HEK293 (cell line): ENCODE data around the gene KCNK18.

Experiments
- ATF2 ChIP-seq: fragments of 450-650 bp; formaldehyde crosslinking; IDR thresholded peaks from 2 replicates; pipeline ENCODE4 v1.5.1; 2016; ENCODE audit warnings: missing biosample characterization, missing genetic modification characterization, low read depth
- GLI4 ChIP-seq: fragments of 450-650 bp; formaldehyde crosslinking; IDR thresholded peaks from 2 replicates; pipeline ENCODE4 v1.5.1; 2016; ENCODE audit warnings: missing biosample characterization, missing genetic modification characterization
- HOXC10 ChIP-seq: sonication (generic); formaldehyde crosslinking; IDR thresholded peaks from 2 replicates; pipeline ENCODE4 v1.8.1; 2023; ENCODE audit warnings: mild to moderate bottlenecking, missing genetic modification reagents
- KLF10 ChIP-seq: fragments of 450-650 bp; IDR thresholded peaks from 2 replicates; pipeline ENCODE4 v1.5.1; 2018; ENCODE audit warnings: missing biosample characterization, mild to moderate bottlenecking, missing genetic modification characterization
- KLF8 ChIP-seq: fragments of 450-650 bp; formaldehyde crosslinking; IDR thresholded peaks from 2 replicates; pipeline ENCODE4 v1.5.1; 2016; ENCODE audit warnings: missing biosample characterization, missing genetic modification characterization
- MEIS1 ChIP-seq: sonication (generic); formaldehyde crosslinking; IDR thresholded peaks from 2 replicates; pipeline ENCODE4 v1.8.1; 2022; ENCODE audit warnings: missing genetic modification reagents, mild to moderate bottlenecking, borderline replicate concordance
- PBX3 ChIP-seq: sonication (generic); formaldehyde crosslinking; IDR thresholded peaks from 2 replicates; pipeline ENCODE4 v1.8.1; 2022; ENCODE audit warnings: mild to moderate bottlenecking, moderate library complexity, missing genetic modification reagents
- PRDM2 ChIP-seq: fragments of 450-650 bp; formaldehyde crosslinking; IDR thresholded peaks from 2 replicates; pipeline ENCODE4 v1.5.1; 2016; ENCODE audit warnings: missing biosample characterization, missing genetic modification characterization, borderline replicate concordance
- SALL2 ChIP-seq: fragments of 450-650 bp; formaldehyde crosslinking; IDR thresholded peaks from 2 replicates; pipeline ENCODE4 v1.5.0; 2017; ENCODE audit warnings: missing biosample characterization, mild to moderate bottlenecking, missing genetic modification characterization, borderline replicate concordance
- SP2 ChIP-seq: fragments of 450-650 bp; formaldehyde crosslinking; IDR thresholded peaks from 2 replicates; pipeline ENCODE4 v1.5.1; 2016; ENCODE audit warnings: missing biosample characterization, missing genetic modification characterization
- TCF7L2 ChIP-seq: IDR thresholded peaks from 2 replicates; pipeline ENCODE4 v1.6.1; 2011; ENCODE audit warnings: low read depth, mild to moderate bottlenecking, inconsistent platforms, low read length, moderate library complexity, borderline replicate concordance
- YY2 ChIP-seq: fragments of 450-650 bp; formaldehyde crosslinking; IDR thresholded peaks from 2 replicates; pipeline ENCODE4 v1.5.1; 2016; ENCODE audit warnings: missing biosample characterization, missing genetic modification characterization
- ZBTB49 ChIP-seq: fragments of 450-650 bp; formaldehyde crosslinking; IDR thresholded peaks from 2 replicates; pipeline ENCODE4 v1.5.1; 2016; ENCODE audit warnings: missing biosample characterization, missing genetic modification characterization, low read depth
- ZBTB6 ChIP-seq: fragments of 450-650 bp; formaldehyde crosslinking; IDR thresholded peaks from 2 replicates; pipeline ENCODE4 v1.5.1; 2017; ENCODE audit warnings: missing biosample characterization, missing genetic modification characterization
- ZBTB7A ChIP-seq: fragments of 450-650 bp; formaldehyde crosslinking; IDR thresholded peaks from 2 replicates; pipeline ENCODE4 v1.5.1; 2016; ENCODE audit warnings: low read depth, missing biosample characterization, missing genetic modification characterization
- ZFP41 ChIP-seq: fragments of 450-650 bp; formaldehyde crosslinking; IDR thresholded peaks from 2 replicates; pipeline ENCODE4 v1.5.1; 2016; ENCODE audit warnings: missing biosample characterization, missing genetic modification characterization, borderline replicate concordance
- ZNF121 ChIP-seq: fragments of 450-650 bp; formaldehyde crosslinking; IDR thresholded peaks from 2 replicates; pipeline ENCODE4 v1.5.1; 2016; ENCODE audit warnings: missing biosample characterization, missing genetic modification characterization
- ZNF140 ChIP-seq: fragments of 450-650 bp; formaldehyde crosslinking; IDR thresholded peaks from 2 replicates; pipeline ENCODE4 v1.5.1; 2016; ENCODE audit warnings: missing biosample characterization, missing genetic modification characterization
- ZNF157 ChIP-seq: fragments of 450-650 bp; formaldehyde crosslinking; IDR thresholded peaks from 2 replicates; pipeline ENCODE4 v1.5.1; 2016; ENCODE audit warnings: missing biosample characterization, missing genetic modification characterization
- ZNF19 ChIP-seq: fragments of 450-650 bp; formaldehyde crosslinking; IDR thresholded peaks from 2 replicates; pipeline ENCODE4; 2016; ENCODE audit warnings: missing biosample characterization, missing genetic modification characterization, low read depth
- ZNF266 ChIP-seq: fragments of 450-650 bp; formaldehyde crosslinking; IDR thresholded peaks from 2 replicates; pipeline ENCODE4 v1.5.1; 2016; ENCODE audit warnings: missing biosample characterization, missing genetic modification characterization, low read depth
- ZNF37A ChIP-seq: fragments of 450-650 bp; IDR thresholded peaks from 2 replicates; pipeline ENCODE4 v1.5.1; 2018; ENCODE audit warnings: missing biosample characterization, missing genetic modification characterization
- ZNF473 ChIP-seq: fragments of 450-650 bp; formaldehyde crosslinking; IDR thresholded peaks from 2 replicates; pipeline ENCODE4 v1.5.1; 2017; ENCODE audit warnings: missing biosample characterization, missing genetic modification characterization
- ZNF521 ChIP-seq: fragments of 450-650 bp; formaldehyde crosslinking; IDR thresholded peaks from 2 replicates; pipeline ENCODE4 v1.5.1; 2017; ENCODE audit warnings: missing biosample characterization, mild to moderate bottlenecking, missing genetic modification characterization
- ZNF596 ChIP-seq: fragments of 450-650 bp; IDR thresholded peaks from 2 replicates; pipeline ENCODE4 v1.5.0; 2018; ENCODE audit warnings: missing biosample characterization, mild to moderate bottlenecking, missing genetic modification characterization, moderate library complexity
- ZNF626 ChIP-seq: fragments of 450-650 bp; sonication (Bioruptor Pico); formaldehyde crosslinking; IDR thresholded peaks from 2 replicates; pipeline ENCODE4 v1.5.1; 2018; ENCODE audit warnings: missing biosample characterization, missing genetic modification characterization, inconsistent platforms
- ZNF629 ChIP-seq: fragments of 450-650 bp; formaldehyde crosslinking; IDR thresholded peaks from 2 replicates; pipeline ENCODE4 v1.5.1; 2017; ENCODE audit warnings: missing biosample characterization, missing genetic modification characterization
- ZNF677 ChIP-seq: fragments of 450-650 bp; IDR thresholded peaks from 2 replicates; pipeline ENCODE4 v1.5.0; 2018; ENCODE audit warnings: missing biosample characterization, mild to moderate bottlenecking, missing genetic modification characterization, moderate library complexity
- ZNF791 ChIP-seq: fragments of 450-650 bp; formaldehyde crosslinking; IDR thresholded peaks from 2 replicates; pipeline ENCODE4 v1.5.1; 2016; ENCODE audit warnings: missing biosample characterization, missing genetic modification characterization
- ZNF792 ChIP-seq: fragments of 450-650 bp; formaldehyde crosslinking; IDR thresholded peaks from 2 replicates; pipeline ENCODE4 v1.5.1; 2016; ENCODE audit warnings: missing biosample characterization, missing genetic modification characterization

The KCNK18 gene

GRCh38 chr10:117148284-117148683 lies 49.0 kb upstream of the KCNK18 start (continued):
- TF ChIP-seq PBX3 (CRISPR knock-in tag) = no peak
- TF ChIP-seq KLF10 = peak; percentile 61; the same call in 1 of the 2 replicates
- TF ChIP-seq ZNF521 = no peak
- TF ChIP-seq PRDM2 (tag by site-specific recombination) = no peak
- no peak for TF ChIP-seq ZNF19 (tag by site-specific recombination)
- TF ChIP-seq ZBTB7A (tag by site-specific recombination) = no peak
- TF ChIP-seq ZNF677 = no peak
- TF ChIP-seq ZNF596 (tag by site-specific recombination) = peak; percentile 11; the same call in 1 of the 2 replicates
- TF ChIP-seq ZNF626 (tag by site-specific recombination) = 0 out of 2 replicates have a peak, but pooled peaks have one; percentile 34
- no peak for TF ChIP-seq GLI4
- no peak for TF ChIP-seq MEIS1 (CRISPR knock-in tag)
- TF ChIP-seq ZNF629 (tag by site-specific recombination) = peak; percentile 81
- no peak for TF ChIP-seq ZNF37A (tag by site-specific recombination)
- no peak for TF ChIP-seq YY2 (tag by site-specific recombination)
- no peak for TF ChIP-seq SALL2 (tag by site-specific recombination)
- TF ChIP-seq SP2 (tag by site-specific recombination) = 0 out of 2 replicates have a peak, but pooled peaks have one; percentile 13
- 0 out of 2 replicates have a peak, but pooled peaks have one; percentile 20 for TF ChIP-seq TCF7L2
- TF ChIP-seq ZNF157 (tag by site-specific recombination) = no peak
- TF ChIP-seq ATF2 (tag by site-specific recombination) = peak; percentile 19; the same call in 1 of the 2 replicates
- TF ChIP-seq ZBTB49 (tag by site-specific recombination) = no peak
- TF ChIP-seq ZNF121 (tag by site-specific recombination) = no peak
- no peak for TF ChIP-seq ZNF791
- TF ChIP-seq ZNF473 (tag by site-specific recombination) = no peak
- TF ChIP-seq ZNF266 (tag by site-specific recombination) = no peak
- no peak for TF ChIP-seq ZFP41 (tag by site-specific recombination)
- no peak; the same call in 1 of the 2 replicates for TF ChIP-seq KLF8 (tag by site-specific recombination)
- no peak for TF ChIP-seq ZNF792
- TF ChIP-seq HOXC10 (CRISPR knock-in tag) = no peak
- no peak for TF ChIP-seq ZNF140 (tag by site-specific recombination)
- TF ChIP-seq ZBTB6 = 0 out of 2 replicates have a peak, but pooled peaks have one; percentile 27
